NK-92 (cell line): ENCODE data around the gene ICAM1.

ENCODE experiments used
- DNase-seq: peaks from one replicate; lab custom pipeline; 2025; ENCODE audit not compliant: unreplicated experiment; lab: John Stamatoyannopoulos, UW

The ICAM1 gene

DNA sequence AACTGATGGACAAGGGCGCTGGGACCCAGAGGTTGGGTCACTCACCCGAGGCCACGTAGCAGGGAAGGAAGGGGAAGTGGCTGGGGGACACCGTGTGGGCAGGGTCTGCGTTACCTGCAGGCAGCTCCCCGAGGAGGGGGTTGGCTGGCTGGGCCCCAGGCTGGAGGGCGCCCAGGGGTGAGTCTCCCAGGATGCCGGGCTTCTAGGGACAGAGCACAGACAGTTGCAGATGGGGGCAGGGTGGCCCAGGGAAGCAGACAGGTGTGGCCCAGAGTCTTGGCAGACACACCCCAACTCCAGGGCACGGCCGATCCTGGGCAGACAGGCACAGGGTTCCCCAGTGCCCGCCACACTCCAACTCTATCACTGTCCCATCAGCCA lies 50.5 kb downstream of the ICAM1 start:
- no peak for DNase-seq

DNA sequence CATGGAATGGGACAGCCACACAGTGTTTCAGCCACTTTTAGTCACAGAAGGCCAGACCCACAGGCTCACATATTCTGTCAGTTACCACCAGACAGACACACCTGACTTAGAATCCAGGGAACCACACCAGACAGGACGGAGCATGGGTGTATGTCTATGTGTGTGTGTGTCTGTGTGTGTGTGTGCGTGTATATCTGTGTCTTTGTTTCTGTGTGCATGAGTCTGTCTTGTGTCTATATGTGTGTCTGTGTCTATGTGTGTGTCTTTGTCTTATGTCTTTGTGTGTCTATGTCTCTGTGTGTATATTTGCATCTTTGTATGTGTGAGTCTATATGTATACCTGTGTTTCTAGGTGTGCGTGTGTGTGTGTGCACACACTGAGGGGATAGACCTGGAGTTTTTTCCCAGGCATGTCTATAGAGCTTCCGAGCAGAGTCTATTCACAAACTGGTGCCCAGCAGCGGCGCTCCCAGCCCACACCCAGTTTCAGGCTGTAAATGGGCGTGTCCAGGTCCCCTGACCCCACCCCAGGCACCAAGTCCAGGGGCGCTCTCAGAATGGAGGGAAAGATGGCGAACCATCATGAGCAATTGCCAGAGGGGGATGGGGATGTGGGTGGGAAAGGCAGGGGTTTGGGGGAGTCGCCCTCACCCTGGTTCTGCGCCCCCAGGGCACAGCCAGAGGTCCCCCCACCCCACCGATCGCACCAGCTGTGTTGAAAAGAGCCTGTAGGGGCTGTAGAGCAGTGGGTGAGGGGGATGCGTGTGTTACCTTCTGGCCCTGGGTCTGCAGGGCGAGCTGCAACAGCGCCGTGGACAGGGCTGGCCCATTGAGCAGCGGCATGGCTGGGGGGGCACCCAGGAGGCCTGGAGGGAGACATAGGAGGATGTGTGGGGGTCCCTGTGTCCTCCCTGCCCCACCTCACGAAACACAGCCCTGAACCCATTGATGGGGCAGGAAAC lies 51.2 kb downstream of the ICAM1 start:
- DNase-seq = no peak

GRCh38 chr19:10325732-10326131 lies 54.8 kb downstream of the ICAM1 start:
- no peak for DNase-seq

DNA sequence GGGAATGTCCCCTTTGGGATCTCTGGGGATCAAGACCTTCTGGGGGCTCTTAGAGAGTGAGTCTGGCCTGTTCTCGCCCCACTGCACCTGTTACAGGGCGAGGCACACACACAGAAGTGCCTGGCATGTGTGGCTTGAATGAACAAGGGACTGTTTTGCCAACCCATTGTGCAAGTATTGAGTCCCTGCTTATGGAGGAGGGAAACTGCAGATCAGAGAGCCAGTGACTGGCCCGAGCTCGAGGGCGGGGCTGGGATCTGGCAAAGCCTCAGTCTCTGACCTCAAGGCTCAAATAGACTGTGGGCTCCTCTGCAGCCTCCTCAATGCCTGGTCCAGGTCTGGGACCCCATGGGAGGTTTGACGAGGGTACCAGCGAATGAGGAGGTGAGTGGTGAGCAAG lies 56.9 kb downstream of the ICAM1 start:
- DNase-seq = no peak

GRCh38 chr19:10328558-10329429 lies 57.9 kb downstream of the ICAM1 start:
- no peak for DNase-seq

DNA sequence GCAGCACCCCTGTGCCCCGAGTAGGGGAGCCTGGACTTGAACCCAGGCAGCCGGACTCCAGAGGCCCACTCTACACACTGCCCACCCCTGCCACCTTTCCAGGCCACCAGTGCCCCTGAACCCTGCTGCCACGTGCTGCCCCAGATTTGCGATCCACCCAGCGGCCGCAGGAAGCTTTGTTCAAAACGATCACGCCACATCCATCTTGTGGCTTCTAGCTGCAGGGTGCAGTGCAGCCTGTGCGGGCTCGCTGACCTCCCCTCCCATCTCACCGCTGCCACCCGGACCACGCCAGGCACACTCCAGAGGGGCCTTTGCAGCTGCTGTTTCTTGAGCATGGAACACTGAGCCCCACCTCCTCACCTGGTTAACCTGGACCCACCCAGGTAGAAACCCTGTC lies 58.6 kb downstream of the ICAM1 start:
- no peak for DNase-seq

GRCh38 chr19:10332158-10332964 lies 61.4 kb downstream of the ICAM1 start:
- DNase-seq = no peak

DNA sequence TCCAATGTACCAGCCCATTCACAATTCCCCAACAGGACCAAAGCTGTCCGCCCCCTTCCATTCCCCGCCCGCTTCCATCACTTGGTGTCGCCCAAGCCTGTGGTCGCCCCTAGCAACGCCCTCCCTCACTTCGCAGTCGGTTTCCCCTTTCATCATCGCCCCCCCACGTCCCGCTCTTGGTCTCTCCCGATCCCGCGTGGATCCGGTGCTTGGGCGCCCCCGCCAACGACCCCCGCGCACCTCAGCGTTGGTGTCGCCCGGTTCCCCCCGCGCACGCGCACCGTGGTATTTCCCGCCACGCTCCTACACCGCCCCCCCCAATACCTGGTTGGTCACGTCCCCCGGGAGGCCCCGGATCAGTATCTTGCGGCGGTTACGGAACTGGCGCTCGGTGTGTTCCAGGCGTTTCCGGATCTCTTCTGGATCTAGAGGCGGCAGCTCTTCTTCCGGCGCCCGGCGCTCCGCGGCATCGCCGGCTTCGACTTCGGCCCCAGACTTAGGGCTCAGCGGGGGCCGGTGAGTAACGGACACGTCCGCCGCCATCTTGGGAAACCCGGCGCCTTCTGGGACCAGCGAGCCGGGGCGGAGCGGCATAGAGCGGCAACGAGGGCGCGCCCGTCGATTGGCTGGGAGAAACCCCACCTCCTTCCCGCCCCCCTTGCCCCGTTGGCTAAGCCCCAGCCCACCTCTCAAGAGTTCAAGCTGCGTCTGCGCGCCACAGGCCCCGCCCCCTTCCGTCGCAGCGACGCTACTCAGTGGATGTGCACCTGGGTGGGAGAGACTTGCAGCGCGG lies 62.2 kb downstream of the ICAM1 start, which contains the start of gene RAVER1:
TSS of gene RAVER1 (minus strand) at position 565 of the 793 bp plus-strand sequence. CDS start at position 543, 22 bp downstream.
- DNase-seq = peak; percentile 91

- DNase-seq = no peak
Measured at GRCh38 chr19:10333758-10334587, 63.1 kb downstream of the ICAM1 start.

- no peak for DNase-seq
Measured at GRCh38 chr19:10334588-10335351, 63.9 kb downstream of the ICAM1 start.

GRCh38 chr19:10335352-10335985 lies 64.5 kb downstream of the ICAM1 start:
- DNase-seq = no peak
